ENCODE data around the gene MAP2K5. TPM values are rescaled to one million over a fixed set of nuclear protein-coding genes. Genes with fewer than 3 reads are reported as not detected.

The MAP2K5 gene
- total RNA-seq, 1 experiment from 2014 or later: 13.6 TPM

- TF ChIP-seq ARID4B (CRISPR knock-in tag; IDR thresholded peaks at IDR 0.05; ENCODE audit: borderline replicate concordance) (no peak), HMGXB4 (CRISPR knock-in tag; IDR thresholded peaks at IDR 0.05) (no peak), E2F4 (CRISPR knock-in tag; IDR thresholded peaks at IDR 0.05; ENCODE audit: borderline replicate concordance, low read depth) (no peak), PREB (CRISPR knock-in tag; IDR thresholded peaks at IDR 0.05; ENCODE audit: borderline replicate concordance) (no peak), FOXP1 (CRISPR knock-in tag; IDR thresholded peaks at IDR 0.05; ENCODE audit: borderline replicate concordance) (0 out of 2 replicates have a peak, but pooled peaks have one; percentile 43), HMGA2 (CRISPR knock-in tag; IDR thresholded peaks at IDR 0.05) (no peak), ETV6 (CRISPR knock-in tag; IDR thresholded peaks at IDR 0.05) (no peak), JAZF1 (CRISPR knock-in tag; IDR thresholded peaks at IDR 0.05) (no peak), SP1 (CRISPR knock-in tag; conservative IDR thresholded peaks at IDR 0.05) (peak; percentile 15), TCF7 (CRISPR knock-in tag; IDR thresholded peaks at IDR 0.05; ENCODE audit: low read depth) (no peak), USF2 (CRISPR knock-in tag; IDR thresholded peaks at IDR 0.05) (peak; percentile 97), MXD4 (CRISPR knock-in tag; IDR thresholded peaks at IDR 0.05; ENCODE audit: borderline replicate concordance) (no peak), STAT6 (CRISPR knock-in tag; conservative IDR thresholded peaks at IDR 0.05; ENCODE audit: low read depth) (no peak), ATF3 (CRISPR knock-in tag; conservative IDR thresholded peaks at IDR 0.05) (no peak), ZMAT4 (CRISPR knock-in tag; IDR thresholded peaks at IDR 0.05) (no peak), USF1 (CRISPR knock-in tag; IDR thresholded peaks at IDR 0.05) (peak; percentile 97), IRF2 (CRISPR knock-in tag; IDR thresholded peaks at IDR 0.05; ENCODE audit: borderline replicate concordance, low read depth) (no peak), SMAD4 (CRISPR knock-in tag; IDR thresholded peaks at IDR 0.05) (no peak), NFE2L1 (CRISPR knock-in tag; IDR thresholded peaks at IDR 0.05) (no peak), ESRRA (CRISPR knock-in tag; IDR thresholded peaks at IDR 0.05; ENCODE audit: borderline replicate concordance) (no peak; the same call in 1 of the 2 replicates), E2F1 (CRISPR knock-in tag; IDR thresholded peaks at IDR 0.05) (no peak), TEAD1 (CRISPR knock-in tag; IDR thresholded peaks at IDR 0.05) (0 out of 2 replicates have a peak, but pooled peaks have one; percentile 8)
These were observed 297.6 kb downstream of the MAP2K5 start, which contains the start of gene RNU6-1 (continued) for GRCh38 chr15:67839929-67840748.

Measured in WTC11 (cell line).